Measurements from ENCODE around the gene CTAGE6. TPM values are rescaled to one million over a fixed set of nuclear protein-coding genes. Genes with fewer than 3 reads are reported as not detected.

The CTAGE6 gene, protein sequence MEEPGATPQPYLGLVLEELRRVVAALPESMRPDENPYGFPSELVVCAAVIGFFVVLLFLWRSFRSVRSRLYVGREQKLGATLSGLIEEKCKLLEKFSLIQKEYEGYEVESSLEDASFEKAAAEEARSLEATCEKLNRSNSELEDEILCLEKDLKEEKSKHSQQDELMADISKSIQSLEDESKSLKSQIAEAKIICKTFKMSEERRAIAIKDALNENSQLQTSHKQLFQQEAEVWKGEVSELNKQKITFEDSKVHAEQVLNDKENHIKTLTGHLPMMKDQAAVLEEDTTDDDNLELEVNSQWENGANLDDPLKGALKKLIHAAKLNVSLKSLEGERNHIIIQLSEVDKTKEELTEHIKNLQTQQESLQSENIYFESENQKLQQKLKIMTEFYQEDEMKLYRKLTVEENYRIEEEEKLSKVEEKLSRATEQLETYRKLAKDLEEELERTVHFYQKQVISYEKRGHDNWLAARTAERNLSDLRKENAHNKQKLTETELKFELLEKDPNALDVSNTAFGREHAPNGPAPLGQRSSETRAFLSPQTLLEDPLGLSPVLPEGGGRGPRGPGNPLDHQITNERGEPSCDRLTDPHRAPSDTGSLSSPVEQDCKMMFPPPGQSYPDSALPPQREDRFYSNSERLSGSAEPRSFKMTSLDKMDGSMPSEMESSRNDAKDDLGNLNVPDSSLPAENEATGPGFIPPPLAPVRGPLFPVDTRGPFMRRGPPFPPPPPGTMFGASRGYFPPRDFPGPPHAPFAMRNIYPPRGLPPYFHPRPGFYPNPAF
- total RNA-seq = 0.64 TPM

DNA sequence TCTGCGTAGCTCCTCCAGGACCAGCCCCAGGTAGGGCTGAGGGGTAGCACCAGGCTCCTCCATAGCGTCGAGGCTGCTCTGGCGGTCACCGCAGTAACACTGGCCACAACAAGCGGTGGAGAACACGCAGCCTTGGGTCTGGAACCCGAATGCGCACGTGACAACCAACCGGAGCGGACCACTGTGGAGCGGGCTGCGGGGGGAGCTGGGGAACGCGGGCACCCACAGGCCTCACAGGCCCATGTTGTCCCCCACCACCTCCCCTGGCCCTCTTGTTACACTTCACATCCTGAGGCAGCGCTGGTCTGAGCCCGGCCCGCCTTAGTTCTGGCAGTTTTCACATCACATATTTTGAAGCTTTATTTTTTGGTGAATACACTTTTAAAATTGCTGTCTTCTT is at the start of gene CTAGE6:
CTAGE6 (minus strand) TSS at position 101 of the 400 bp plus-strand sequence; CDS start at position 63, 38 bp downstream.

Small RNA genes within 50 kb of the gene (small RNA-seq; reads per million reads assigned to genes)
- not detected for gene RNU6-267P (ENCODE audit: low replicate concordance)

Other genes starting within 250 kb of the CTAGE6 start
- 1.8 TPM for gene CTAGE15, start 185.9 kb downstream of the CTAGE6 start, total RNA-seq
- 2.3 TPM for gene TCAF2, start 136.7 kb downstream of the CTAGE6 start, total RNA-seq
- gene TCAF1, start 144.5 kb upstream of the CTAGE6 start, total RNA-seq = 66.9 TPM
- gene OR2F2, start 177.5 kb upstream of the CTAGE6 start, total RNA-seq = not detected
- not detected for gene OR2F1, start 197.1 kb upstream of the CTAGE6 start, total RNA-seq
- not detected for gene OR6B1, start 242.6 kb upstream of the CTAGE6 start, total RNA-seq